Measurements from ENCODE around the gene CHRND.
"Not testable (repeated sequence)": the region's sequence is repeated elsewhere in the genome, so short reads cannot be mapped to it uniquely, and the experiment has no call there.

Gene CHRND

DNA sequence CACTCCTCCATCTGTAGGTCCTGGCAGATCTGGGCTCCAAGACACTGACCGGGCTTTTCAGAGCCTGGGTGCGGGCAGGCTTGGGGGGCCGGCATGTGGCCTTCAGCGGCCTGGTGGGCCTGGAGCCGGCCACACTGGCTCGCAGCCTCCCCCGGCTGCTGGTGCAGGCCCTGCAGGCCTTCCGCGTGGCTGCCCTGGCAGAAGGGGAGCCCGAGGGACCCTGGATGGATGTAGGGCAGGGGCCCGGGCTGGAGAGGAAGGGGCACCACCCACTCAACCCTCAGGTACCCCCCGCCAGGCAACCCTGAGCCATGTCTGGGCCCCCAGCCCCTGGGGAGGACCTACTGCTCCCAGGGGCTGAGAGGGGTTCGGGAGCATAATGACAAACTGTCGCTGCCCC is 761 bp upstream of the CHRND start:
- DNase-seq (ENCODE audit: low read depth, low spot score), result no peak

- DNase-seq (ENCODE audit: low read depth, low spot score), result no peak
Measured at GRCh38 chr2:232526372-232526941, 497 bp downstream of the CHRND start.

DNA sequence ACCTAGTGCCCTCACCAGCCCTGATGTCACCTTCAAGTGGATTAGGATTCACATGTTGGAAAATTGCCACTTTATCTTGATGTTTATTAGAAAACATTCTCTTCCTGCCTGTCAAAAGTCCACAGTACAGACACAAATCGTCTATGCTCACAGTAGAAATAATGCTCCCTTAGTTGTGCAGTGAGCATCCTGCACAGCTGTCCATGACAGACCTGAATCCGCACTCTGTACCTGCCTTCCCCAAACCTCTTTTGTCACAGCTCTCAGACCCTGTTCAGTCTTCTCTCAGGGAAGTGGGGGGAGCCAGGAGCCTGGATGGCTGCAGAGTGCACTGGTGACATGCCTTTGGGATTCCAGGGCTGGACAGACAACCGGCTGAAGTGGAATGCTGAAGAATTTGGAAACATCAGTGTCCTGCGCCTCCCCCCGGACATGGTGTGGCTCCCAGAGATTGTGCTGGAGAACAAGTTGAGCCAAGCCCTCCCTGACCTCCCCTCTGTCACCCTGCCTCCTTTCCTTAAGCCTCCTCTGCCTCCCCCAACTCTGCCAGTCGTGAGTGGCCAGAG is 2.0 kb downstream of the CHRND start:
- DNase-seq (ENCODE audit: low read depth, low spot score), result no peak

DNA sequence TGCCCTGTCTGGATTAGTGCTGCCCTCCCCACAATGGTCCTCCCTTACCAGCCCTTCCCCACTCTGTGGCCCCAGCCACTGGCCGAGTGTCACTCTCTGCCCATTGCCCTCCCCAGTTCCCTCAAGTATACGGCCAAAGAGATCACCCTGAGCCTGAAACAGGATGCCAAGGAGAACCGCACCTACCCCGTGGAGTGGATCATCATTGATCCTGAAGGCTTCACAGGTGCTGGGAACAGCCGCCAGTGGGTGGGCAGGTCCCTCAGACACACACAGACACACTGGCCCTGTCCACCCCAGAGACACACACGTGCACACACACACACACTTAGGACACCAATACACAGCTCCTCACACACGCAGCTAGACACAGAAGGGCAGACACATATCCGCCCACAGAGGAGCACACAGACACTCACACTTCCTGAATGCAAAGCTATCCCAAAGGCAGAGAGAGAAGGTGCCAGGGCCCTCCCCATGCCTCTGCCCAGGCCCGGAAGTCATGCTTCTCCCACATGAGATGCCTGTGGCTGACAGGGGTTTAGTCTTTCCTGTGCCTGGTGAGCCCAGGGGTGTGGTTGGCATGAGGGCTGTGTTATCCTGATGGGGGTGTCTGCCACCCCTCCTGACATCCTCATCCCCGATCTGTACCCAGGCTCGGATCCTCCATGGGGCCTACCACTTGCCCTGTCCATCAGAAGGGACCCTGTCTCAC is 2.9 kb downstream of the CHRND start:
- DNase-seq (ENCODE audit: low read depth, low spot score), result no peak

GRCh38 chr2:232529806-232530547 is 4.0 kb downstream of the CHRND start:
- no peak for DNase-seq (ENCODE audit: low read depth, low spot score)

DNA sequence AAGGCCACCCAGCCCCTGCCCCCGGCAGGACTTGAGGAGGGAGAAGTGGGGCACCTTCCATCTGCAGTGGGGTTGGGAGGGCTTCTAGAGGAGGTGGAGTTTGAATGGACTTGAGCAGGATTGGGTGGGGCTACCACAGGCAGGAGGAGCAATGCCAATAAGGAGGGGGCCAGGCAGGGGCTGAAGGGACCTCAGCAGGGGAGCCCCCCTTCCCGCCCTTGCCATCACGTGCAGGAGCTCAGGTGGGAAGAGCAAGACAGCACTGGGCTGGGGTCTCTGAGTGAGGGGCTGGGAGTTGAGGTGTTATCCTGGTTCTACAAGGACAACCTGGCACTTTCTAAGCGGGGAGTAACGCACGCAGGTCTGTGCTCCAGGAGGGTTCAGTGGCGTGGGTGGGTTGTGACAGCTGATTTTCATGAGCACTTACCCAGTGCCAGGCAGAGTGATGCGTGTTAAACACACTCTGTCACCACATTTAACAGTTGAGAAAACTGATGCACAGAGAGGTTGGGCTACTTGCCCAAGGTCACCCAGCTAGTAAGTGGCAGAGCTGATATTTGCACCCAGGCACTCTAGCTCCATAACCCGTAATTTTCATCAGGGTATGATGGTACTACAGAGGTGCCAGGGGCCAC is 4.8 kb downstream of the CHRND start:
- no peak for DNase-seq (ENCODE audit: low read depth, low spot score)

- DNase-seq (ENCODE audit: low read depth, low spot score), result no peak
Measured at GRCh38 chr2:232532419-232532818, 6.5 kb downstream of the CHRND start.

DNA sequence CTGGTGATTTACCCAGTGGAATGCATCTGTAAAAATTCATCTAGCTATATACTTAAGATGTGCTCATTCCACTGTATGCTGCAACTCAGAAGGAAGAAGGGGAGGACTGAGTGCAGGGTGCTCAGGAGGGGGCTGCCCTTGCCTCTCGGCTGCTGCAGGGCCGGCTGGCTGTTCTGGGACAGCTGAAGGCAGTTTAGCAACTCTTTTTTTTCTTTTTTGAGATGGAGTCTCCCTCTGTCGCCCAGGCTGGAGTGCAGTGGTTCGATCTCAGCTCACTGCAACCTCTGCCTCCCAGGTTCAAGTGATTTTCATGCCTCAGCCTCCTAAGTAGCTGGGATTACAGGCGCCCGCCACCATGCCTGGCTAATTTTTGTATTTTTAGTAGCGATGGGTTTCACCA is 6.9 kb downstream of the CHRND start:
- not testable (repeated sequence) for DNase-seq (ENCODE audit: low read depth, low spot score)

DNA sequence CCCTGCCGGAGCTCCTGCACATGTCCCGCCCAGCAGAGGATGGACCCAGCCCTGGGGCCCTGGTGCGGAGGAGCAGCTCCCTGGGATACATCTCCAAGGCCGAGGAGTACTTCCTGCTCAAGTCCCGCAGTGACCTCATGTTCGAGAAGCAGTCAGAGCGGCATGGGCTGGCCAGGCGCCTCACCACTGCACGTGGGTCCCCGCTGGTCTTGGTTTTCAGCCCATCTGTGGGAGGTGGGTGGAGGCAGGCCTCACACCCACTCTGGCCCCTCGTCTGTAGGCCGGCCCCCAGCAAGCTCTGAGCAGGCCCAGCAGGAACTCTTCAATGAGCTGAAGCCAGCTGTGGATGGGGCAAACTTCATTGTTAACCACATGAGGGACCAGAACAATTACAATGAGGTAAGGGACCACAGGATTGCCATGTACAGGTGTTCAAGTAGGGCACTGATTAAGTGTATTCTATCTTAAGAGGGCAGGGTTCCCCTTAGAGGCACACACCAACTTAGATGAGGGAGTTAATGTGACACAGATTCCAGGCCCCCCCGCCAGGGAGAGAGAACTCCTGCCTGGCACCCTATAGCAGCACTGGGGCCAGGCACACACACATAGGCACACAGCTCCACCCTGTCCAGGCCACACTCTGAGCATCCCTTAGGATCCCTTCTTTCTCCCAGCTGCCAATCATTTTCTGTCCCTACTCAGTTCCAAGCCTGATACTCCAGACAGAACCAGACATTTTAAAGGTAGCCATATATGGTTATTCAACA is 8.2 kb downstream of the CHRND start:
- DNase-seq (ENCODE audit: low read depth, low spot score), result no peak

DNA sequence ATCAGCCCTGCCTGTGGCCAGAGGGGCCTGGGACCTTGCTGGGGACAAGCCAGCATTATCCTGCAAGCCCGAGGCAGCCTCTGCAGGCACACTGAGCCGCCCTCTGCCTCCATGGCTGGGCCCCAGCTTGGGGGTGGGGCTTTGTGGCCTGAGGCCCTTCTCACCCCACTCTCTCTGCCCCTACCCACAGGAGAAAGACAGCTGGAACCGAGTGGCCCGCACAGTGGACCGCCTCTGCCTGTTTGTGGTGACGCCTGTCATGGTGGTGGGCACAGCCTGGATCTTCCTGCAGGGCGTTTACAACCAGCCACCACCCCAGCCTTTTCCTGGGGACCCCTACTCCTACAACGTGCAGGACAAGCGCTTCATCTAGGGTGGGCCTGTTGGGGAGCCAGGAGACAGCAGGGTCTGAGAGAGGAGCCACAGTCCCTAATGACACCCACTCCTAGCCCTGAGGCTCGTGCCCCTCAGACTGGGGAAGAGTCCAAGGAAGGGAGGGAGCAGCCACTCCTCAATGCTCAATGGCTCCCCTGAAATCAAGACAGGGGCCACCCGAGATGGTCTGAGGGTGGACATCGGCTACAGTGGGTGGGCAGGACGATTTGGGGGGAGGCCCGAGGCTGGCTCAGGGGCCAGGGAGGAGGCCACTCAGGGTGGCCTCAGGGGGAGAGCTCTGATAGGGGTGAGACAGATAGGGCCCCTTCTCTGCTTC is 9.1 kb downstream of the CHRND start:
- no peak for DNase-seq (ENCODE audit: low read depth, low spot score)

GRCh38 chr2:232535761-232536530 is 10.0 kb downstream of the CHRND start:
- no peak for DNase-seq (ENCODE audit: low read depth, low spot score)

DNA sequence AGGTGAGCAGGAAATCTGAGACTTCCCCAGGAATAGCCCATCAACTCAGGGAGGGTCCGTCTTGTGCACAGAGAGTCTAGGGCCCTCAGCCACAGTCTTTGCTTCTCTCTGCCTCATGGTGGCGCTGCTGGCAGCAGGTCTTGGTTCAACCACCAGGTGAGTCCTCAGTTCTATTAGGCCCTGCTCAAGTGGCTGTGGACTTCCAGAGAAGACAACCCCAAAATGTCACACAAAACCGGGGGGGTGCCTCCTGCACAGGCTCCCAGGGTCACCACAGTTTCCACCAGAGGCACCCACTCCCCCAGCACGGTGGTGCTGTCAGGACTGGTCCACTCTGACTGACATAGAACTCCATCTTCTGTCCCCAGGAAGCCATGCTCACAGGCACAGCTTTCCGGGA is 11.1 kb downstream of the CHRND start:
- no peak for DNase-seq (ENCODE audit: low read depth, low spot score)

DNA sequence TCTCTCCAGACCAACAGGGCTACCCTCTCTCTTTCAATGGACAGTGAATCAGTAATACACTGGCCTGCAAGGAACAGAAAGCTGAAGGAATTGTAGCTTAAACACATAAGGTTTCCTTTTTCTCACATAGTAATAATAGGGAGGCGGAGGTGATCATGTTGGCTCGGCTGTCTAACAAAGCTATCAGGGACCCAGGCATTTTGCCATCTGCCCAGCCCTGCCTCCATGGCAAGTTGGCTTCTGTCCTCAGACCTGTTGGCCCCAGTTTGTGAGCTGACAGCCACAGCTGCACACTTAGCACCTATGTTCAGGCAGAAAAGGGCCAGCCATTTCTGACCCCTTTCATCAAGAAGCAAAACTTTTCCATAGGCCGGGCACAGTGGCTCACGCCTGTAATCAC is 11.5 kb downstream of the CHRND start:
- no peak for DNase-seq (ENCODE audit: low read depth, low spot score)

DNA sequence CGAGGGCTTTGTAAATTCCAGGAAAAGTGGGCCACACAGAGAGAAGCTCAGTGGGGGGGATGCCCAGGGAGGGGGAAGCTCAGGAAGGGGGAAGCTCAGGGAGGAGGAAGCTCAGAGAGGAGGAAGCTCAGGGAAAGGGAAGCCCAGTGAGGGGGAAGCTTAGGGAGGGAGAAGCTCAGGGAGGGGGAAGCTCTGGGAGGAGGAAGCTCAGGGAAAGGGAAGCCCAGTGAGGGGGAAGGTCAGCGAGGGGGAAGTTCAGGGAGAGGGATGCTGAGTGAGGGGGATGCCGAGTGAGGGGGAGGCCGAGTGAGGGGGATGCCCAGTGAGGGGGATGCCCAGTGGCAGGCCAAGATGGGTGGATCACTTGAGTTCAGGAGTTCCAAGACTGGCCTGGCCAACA is 12.7 kb downstream of the CHRND start:
- no peak for DNase-seq (ENCODE audit: low read depth, low spot score)

DNA sequence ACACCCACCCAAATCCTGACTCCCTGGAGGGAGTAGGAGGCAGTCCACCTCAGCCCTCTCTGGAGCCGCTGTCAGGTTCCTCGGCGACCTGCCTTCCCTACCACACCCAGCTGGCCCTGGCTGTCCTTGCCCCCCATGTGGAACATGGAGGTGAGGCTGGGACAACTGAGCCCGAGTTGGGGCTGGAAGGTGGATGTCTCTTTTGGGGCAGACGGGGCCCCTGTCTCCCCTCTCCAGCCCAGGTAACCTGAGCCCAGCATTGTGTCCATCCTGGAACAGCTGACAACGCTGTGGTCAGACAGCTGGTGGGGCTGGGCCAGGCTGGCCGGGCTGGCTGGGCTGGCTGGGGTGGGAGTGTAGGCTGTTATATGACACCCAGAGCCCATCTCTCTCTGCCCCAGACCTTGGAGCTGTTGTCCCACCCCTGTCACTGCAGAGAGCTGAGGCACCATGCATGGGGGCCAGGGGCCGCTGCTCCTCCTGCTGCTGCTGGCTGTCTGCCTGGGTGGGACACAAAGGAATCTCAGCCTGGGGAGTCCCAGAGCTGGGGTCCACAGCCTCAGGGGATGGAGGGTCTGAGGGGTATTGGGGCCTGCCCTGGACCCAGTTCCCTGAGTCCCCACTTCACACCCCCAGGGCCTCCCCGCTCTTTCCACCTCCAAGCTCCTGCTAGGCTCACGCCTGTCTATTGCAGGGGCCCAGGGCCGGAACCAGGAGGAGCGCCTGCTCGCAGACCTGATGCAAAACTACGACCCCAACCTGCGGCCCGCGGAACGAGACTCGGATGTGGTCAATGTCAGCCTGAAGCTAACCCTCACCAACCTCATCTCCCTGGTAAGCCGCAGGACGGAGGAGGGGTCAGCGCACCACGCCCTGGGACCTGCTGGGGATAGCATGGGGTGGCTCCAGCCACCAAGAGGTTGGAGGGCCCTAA is 13.6 kb downstream of the CHRND start, which contains the start of gene CHRNG:
Gene CHRNG (plus strand): TSS at position 395 of the 934 bp plus-strand sequence. CDS start 56 bp downstream, at position 451.
- no peak for DNase-seq (ENCODE audit: low read depth, low spot score)

DNA sequence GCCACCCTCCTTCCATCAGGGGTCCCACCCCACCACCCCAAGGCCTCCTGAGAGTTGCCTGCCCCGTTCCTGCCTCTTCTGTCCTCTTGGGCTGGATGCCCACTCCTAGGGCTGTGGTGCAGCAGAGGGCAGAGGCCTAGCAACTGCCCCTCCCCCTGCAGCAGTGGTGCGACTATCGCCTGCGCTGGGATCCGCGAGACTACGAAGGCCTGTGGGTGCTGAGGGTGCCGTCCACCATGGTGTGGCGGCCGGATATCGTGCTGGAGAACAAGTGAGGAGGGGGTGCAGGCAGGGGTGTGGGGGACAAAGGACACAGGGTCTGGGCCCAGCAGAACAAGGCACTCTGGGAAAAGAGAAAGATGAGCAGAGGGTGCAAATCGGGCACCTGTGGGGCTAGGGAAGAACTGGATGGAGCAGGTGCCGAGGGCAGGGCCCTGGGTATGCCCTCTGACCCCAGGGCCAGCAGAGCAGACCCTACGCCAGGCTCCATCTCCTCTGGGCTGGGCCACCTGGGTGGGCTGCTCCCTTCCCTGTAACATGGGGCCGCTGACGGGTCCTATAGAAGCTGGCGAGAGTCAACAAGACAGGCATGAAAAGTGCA is 14.6 kb downstream of the CHRND start:
- DNase-seq (ENCODE audit: low read depth, low spot score), result no peak

- no peak for DNase-seq (ENCODE audit: low read depth, low spot score)
Measured at GRCh38 chr2:232541195-232541960, 15.4 kb downstream of the CHRND start.

All from astrocyte of the hippocampus (primary cell).